IPS DF 4.7 (cell line): Measurements from ENCODE around the gene QPCT.
"Not testable (repeated sequence)": the region's sequence is repeated elsewhere in the genome, so short reads cannot be mapped to it uniquely, and the experiment has no call there.

Experiments
- DNase-seq: peaks from one replicate; pipeline ENCODE4 v3.0.0-alpha.2; 2013; ENCODE audit warnings: low spot score; ENCODE audit errors: extremely low read depth

QPCT gene

GRCh38 chr2:37389989-37390765, 45.7 kb downstream of the QPCT start:
- DNase-seq: peak; percentile 72

GRCh38 chr2:37390777-37391176, 46.3 kb downstream of the QPCT start:
- no peak for DNase-seq

- no peak for DNase-seq
Observed at GRCh38 chr2:37391711-37392110, 47.3 kb downstream of the QPCT start.

- DNase-seq: no peak
Observed at GRCh38 chr2:37392428-37392827, 48.0 kb downstream of the QPCT start.

GRCh38 chr2:37394263-37394662, 49.8 kb downstream of the QPCT start:
- no peak for DNase-seq

- DNase-seq: no peak
Observed at GRCh38 chr2:37394796-37395555, 50.5 kb downstream of the QPCT start.

- DNase-seq: no peak
Observed at GRCh38 chr2:37396890-37397565, 52.6 kb downstream of the QPCT start.

GRCh38 chr2:37398990-37399389, 54.6 kb downstream of the QPCT start:
- no peak for DNase-seq

GRCh38 chr2:37400041-37400440, 55.6 kb downstream of the QPCT start:
- DNase-seq: no peak

- no peak for DNase-seq
Observed at GRCh38 chr2:37402636-37403035, 58.2 kb downstream of the QPCT start.

GRCh38 chr2:37405781-37406180, 61.4 kb downstream of the QPCT start:
- no peak for DNase-seq

GRCh38 chr2:37412231-37412630, 67.8 kb downstream of the QPCT start:
- DNase-seq: no peak

- DNase-seq: not testable (repeated sequence)
Observed at GRCh38 chr2:37413911-37414469, 69.6 kb downstream of the QPCT start.

- no peak for DNase-seq
Observed at GRCh38 chr2:37414470-37414949, 70.1 kb downstream of the QPCT start.

- no peak for DNase-seq
Observed at GRCh38 chr2:37415128-37415820, 70.8 kb downstream of the QPCT start.

- no peak for DNase-seq
Observed at GRCh38 chr2:37417321-37417720, 72.9 kb downstream of the QPCT start.

GRCh38 chr2:37418956-37419355, 74.5 kb downstream of the QPCT start:
- no peak for DNase-seq

GRCh38 chr2:37421686-37422085, 77.3 kb downstream of the QPCT start:
- DNase-seq: no peak

- DNase-seq: no peak
Observed at GRCh38 chr2:37422816-37423215, 78.4 kb downstream of the QPCT start.
